Stimulated activated CD8-positive, alpha-beta memory T cell treated with anti-CD3 and anti-CD28 coated beads, Interleukin-7, amount 100 ng/mL, for 4 hours (primary cell): Measurements from ENCODE around the gene CD37.
"Not testable (repeated sequence)": the region's sequence is repeated elsewhere in the genome, so short reads cannot be mapped to it uniquely, and the experiment has no call there.

ENCODE experiments used
- DNase-seq, 2 donors: peaks; one replicate each; pipeline ENCODE4 v3.0.0-alpha.2; 2020; ENCODE audit warnings: low read depth in 2 of 2

The CD37 gene, protein sequence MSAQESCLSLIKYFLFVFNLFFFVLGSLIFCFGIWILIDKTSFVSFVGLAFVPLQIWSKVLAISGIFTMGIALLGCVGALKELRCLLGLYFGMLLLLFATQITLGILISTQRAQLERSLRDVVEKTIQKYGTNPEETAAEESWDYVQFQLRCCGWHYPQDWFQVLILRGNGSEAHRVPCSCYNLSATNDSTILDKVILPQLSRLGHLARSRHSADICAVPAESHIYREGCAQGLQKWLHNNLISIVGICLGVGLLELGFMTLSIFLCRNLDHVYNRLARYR

DNA sequence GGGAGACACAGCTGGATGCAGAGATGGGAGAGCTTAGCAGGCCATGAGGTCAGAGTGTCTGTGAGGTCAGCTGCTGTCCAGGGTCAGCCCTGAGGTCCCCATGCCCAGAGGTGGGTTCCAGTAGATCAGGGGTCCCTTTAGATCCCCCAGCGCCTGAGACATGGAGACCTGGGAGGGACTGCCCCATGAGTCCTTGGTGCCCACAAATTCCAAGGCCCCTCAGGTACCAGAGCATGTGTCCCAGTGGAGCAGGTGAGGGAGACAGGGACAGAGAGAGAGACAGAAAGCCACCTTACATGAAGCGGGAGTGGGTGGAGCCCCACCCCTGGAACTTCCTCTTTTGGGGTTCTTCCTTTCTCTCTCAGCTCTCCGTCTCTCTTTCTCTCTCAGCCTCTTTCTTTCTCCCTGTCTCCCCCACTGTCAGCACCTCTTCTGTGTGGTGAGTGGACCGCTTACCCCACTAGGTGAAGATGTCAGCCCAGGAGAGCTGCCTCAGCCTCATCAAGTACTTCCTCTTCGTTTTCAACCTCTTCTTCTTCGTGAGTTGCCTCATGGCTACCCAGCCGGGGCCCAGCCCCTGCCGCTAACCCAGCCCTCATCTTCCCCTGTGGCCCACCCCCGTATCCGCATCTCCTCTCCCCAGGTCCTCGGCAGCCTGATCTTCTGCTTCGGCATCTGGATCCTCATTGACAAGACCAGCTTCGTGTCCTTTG lies at the start of gene CD37:
Gene CD37, plus strand, starts transcription at position 336 of the 713 bp plus-strand sequence. Its CDS starts 135 bp downstream, at position 471.
- DNase-seq: peak in 1 of 2 donors; percentile 34

DNA sequence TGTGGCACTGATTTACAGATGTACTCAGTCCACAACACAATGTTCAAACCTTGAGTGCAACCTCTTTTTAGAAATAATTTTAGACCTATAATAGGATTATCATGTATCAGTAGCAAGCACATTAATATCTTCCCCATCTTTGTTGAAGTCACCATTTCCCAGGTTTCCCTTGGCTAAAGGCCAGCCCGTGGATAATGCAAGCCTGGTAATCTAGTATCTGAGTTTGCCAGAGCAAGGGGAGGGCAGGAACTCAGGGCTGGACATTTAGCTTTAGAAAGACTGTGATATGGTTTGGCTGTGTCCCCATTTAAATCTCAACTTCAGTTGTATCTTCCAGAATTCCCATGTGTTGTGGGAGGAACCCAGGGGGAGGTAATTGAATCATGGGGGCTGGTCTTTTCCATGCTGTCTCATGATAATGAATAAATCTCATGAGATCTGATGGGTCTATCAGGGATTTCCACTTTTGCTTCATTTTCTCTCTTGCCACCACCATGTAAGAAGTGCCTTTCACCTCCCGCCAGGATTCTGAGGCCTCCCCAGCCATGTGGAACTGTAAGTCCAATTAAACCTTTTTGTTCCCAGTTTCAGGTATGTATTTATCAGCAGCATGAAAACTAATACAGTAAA lies 48.0 kb upstream of the CD37 start:
- no peak for DNase-seq

DNA sequence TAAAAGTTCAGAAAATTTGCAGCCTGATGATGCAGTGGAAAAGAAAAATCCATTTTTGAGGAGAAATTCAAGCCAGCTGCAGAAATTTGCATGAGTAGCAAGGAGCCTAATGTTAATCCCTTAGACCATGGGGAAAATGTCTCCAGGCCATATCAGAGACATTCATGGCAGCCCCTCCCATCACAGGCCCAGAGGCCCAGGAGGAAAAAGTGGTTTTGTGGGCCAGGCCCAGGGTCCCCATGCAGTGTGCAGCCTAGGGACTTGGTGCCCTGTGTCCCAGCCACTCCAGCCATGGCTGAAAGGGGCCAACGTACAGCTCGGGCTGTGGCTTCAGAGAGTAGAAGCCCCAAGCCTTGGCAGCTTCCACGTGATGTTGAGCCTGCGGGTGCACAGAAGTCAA lies 47.0 kb upstream of the CD37 start:
- not testable (repeated sequence) for DNase-seq

DNA sequence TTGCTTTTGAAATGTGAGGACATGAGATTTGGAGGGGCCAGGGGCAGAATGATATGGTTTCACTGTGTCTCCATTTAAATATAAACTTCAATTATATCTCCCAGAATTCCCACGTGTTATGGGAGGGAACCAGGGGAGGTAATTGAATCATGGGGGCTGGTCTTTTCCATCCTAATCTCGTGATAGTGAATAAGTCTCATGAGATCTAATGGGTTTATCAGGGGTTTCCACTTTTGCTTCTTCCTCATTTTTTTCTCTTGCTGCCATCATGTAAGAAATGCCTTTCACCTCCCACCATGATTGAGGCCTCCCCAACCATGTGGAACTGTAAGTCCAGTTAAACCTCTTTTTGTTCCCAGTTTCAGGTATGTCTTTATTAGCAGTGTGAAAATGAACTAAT lies 45.9 kb upstream of the CD37 start:
- DNase-seq: not testable (repeated sequence)

DNA sequence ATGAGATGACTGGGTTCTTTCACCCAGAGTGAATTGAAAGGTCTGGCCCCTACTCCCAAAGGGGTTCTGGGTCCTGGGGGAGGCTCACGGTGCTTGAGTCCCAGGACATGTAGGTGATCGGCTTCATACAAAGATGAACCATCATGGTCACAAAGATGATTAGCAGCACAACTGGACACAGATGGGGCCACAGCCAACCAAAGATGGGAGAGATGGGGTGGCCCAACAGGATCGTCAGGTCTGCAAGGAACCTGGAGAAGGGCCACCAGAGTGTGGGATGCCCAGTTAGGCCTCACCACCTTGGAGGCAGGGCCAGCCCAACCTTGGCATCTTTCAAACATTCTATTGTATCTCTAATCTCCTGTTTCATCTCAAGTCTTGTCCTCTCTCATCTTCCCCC lies 44.7 kb upstream of the CD37 start:
- no peak for DNase-seq

DNA sequence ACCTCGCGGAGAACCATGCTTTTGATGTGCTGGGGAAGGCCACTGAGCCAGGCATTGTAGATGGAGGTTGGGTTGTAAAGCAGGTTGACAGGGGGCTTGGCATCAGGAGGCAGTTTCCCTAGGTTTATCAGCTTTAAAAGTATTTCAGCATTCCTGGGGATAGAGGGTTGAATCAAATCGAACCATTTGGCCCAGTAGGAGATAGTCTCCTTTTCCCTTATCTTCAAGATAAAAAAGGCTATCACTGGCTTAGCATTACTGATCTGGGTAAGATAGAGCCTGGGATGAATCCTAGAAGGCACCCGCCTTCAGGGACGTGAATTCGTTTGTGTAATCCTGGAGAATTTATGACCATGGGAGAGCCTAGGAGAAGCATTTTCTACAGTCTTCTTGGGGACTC lies 40.8 kb upstream of the CD37 start:
- DNase-seq: no peak

DNA sequence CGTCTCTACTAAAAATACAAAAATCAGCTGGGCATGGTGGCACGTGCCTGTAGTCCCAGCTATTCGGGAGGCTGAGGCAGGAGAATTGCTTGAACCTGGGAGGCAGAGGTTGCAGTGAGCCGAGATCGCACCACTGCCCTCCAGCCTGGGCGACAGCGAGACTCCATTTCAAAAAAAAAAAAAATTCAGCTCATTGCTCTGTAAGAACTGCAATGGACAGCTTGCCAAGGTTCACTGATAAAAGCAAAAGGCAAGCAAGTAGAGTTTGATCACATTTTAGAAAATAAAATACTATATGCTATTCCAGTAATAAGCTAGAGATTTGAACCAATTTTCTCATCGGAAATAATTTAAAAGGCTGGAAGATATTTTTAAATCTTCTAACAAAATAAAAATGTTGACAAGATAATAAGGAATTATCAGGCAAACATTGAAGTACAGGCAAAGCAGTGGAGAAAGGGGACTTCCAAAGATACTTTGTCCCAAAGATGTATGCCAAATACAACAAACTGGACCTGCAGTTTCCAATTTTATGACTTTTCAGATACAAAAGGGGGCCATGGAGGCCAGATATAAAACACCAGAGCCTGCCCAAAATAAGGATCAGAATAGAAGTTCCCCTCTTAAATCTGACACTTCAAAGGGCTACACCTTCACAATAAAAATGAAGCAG lies 39.9 kb upstream of the CD37 start:
- DNase-seq: no peak

DNA sequence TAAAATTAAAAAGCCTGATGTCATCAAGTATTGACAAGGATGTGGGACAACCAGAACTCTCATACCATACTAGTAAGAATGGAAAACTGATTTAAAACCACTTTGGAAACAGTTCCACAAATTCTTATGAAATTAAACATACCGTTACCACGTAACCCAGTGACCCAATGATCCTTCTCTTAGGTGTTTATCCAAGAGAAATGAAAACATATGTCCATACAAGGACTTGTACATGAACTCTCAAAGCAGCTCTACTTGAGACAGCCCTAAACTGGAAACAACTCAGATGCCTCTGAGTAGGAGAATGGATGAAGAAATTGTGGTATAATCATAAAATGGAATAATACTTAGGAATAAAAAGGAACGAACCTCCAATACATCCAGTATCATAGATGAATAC lies 37.8 kb upstream of the CD37 start:
- DNase-seq: no peak

DNA sequence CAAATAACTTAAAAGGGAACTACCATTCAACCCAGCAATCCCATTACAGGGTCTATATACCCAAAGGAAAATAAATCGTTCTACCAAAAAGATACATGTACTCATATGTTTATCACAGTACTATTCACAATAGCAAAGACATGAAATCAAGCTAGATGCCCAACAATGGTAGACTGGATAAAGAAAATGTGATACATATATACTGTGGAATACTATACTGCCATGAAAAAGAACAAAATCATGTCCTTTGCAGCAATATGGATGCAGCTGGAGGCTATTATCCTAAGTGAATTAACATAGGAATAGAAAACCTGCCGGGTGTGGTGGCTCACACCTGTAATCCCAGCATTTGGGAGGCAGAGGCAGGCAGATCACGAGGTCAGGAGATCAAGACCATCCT lies 36.6 kb upstream of the CD37 start:
- DNase-seq: not testable (repeated sequence)

DNA sequence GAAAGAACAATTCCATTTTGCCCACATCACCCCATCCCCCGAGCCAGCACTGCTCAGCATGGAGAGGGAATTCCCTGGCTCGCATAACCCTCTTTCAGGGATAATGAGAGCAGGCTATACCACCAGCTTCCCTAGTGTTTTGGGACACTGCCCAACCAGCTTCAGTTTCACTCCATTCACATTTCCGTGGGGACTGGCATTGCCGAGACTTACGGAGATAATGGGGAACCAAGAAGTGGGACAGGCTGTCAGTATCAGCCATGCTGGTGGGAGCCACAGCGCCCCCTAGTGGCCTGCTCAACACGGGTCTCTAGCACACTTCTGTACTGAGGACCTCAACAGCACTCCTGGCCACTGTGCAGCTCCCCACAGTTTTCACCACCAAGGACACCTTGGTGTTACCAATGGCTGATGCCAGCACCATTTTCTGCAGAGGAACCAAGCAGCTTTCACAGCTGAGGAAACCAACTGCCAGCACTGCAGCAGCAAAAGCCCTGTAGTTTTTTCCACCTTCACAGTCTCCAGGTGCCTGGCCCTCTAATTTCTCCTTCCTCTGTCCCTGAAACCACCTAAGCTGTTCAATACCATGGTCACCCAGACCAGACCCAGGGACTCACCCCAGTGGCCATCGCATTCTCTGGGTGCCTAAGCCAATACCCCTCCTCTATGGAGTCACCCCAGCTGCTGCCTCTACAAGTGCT lies 33.9 kb upstream of the CD37 start:
- peak; percentile 60 to 62 for DNase-seq

DNA sequence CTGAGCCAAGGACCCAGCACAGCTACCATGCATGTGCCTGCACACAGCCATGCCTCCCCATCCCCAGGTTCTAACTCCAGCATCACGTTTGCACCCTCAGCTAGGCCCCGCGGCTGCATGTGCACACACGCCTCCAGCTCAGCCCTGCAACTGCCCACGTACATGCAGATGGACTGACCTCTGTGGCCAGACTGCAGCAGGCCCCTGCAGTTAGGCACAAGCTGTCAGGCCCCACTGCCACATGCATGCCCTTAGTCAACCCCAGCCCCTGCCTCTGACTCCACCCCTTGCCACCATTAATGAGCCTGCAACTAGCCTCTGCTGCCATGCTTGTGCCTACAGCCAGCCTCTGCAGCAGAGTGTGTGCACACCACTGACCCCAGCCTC lies 33.3 kb upstream of the CD37 start:
- DNase-seq: no peak

DNA sequence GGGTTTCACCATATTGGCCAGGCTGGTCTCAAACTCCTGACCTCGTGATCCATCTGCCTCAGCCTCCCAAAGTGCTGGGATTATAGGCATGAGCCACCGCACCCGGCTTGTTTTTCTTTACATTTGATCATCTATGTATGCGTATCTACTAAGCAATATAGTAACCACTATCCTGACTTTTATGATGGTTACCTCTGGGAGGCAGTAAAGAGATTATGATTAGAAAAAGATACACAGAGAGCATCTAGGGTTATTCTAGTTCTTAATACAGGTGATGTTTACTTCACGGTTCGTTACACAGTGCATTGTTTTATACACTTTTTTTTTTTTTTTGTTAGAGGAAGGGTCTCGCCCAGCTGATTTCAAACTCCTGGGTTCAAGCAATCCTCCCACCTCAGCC lies 28.5 kb upstream of the CD37 start:
- DNase-seq: not testable (repeated sequence)

DNA sequence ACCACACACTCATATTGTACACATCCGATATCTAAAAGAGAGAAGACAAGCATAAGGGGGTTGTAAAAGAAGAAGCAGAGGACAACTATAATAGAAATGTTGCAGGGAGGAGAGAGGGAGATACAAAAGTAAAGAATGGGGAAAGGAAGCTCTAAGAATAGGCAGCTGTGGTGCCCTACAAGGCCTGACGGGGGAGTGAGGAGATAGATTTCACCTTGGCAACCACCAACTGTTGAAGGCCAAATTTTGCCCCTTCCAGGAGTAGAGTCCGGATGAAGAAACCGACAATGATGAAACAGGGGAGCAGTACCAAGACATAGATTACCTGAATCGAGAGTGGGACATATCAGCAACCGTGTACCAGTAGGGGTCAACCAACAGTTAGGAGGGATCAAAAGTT lies 26.1 kb upstream of the CD37 start:
- DNase-seq: no peak

DNA sequence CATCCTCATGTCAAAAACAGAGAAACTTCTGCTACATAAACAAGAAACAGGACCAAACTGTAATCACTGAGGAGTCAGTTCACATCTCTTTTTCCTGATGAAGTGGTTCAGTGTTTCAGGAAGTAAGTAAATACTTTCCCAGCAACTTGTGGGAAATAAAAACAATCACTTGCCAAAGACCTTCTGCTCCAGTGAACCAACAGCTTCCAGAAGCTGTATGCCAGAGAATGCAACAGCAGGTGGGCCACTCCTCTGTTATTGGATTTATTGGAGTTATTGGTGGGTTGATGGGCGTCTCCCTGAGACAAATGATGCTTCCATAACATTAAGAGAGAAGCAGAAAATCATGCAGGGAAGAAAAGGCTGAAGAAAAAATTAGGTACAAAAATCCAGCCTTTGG lies 20.1 kb upstream of the CD37 start:
- DNase-seq: no peak

DNA sequence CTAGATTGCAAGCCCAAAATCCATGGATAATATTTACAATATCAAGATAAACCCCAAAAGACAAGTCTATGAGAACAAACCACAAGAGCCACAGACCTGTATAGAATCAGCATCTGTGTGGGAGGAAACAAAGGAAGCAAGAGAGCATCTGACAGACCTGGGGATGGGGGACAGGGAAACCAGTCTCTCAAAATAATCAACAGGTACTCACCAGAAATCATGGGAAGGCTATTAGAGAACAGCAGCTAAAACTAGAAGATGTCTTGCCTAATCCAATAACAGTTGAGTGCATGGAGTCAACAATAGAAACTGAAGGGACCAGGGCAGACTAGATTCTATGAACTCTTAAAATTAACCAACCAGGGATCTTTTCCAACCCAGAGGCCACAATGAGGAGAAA lies 18.9 kb upstream of the CD37 start:
- DNase-seq: no peak

DNA sequence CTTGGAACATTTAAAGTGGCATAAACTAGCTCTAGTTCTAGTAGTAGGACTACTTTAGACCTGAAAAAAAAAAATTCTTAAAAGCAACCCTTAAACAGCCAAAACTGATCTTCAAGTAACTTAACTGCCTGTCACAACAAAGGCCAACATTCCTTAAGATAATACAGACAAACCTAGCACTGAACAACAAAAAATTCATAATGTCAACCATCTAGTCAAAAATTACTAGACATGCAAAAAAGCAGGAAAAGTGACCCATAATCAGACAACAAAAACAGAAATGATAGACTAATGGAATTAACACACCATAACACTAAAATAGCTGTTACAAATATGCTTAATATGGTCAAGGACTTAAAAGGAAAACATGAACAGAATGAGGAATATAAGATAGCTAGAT lies 16.9 kb upstream of the CD37 start:
- DNase-seq: no peak

DNA sequence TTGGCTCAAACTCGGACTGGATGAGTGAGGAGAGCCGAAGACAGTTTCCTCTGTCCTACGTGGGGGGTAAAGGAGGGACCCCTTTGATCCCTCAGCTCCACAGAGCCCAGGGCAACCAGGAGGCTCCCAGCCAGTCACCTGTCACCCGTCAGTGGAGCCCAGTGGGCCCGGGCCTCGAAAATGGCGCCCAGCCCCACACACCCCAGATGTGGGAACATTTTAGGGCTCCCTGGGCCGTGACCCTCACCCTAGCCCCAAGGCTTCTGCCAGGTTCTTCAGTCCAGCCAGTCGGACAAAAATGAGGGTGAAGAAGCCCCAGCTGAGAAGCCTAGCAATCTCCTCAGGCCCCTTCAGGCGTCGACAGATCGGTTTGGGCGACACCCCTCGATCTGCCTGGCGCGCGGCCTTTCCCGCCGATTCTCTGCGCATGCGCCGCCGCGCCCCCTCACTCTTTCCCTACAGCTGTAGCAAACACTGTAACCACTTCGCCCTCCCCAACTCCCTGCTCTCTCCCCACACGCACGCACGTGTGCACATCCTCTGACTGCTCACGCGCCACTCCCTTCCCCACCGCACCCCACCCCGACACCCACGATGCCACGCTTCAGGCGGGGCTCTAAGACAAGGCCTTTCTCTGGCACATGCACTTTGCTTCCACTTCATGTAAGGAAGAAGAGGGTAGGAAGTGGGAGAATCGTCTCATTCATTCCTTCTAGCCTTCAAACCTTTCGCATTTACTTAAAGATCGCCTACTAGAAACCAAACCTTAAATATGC lies 10.2 kb upstream of the CD37 start, which contains the start of gene SLC6A16:
Gene SLC6A16, minus strand, starts transcription at position 391 of the 776 bp plus-strand sequence. CDS start 13,844 bp downstream, outside the sequence.
- no peak for DNase-seq

DNA sequence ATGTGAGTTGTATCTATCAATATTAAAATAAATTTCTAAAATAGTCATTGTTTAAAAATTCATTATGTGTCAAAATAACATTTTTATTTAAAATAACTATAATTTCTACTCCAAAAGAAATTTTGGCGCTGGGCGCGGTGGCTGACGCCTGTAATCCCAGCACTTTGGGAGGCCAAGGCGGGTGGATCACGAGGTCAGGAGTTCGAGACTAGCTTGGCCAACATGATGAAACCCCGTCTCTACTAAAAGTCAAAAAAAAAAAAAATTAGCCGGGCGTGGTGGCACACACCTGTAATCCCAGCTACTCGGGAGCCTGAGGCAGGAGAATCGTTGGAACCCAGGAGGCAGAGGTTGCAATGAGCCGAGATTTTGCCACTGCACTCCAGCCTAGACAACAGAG lies 9.4 kb upstream of the CD37 start:
- not testable (repeated sequence) for DNase-seq

DNA sequence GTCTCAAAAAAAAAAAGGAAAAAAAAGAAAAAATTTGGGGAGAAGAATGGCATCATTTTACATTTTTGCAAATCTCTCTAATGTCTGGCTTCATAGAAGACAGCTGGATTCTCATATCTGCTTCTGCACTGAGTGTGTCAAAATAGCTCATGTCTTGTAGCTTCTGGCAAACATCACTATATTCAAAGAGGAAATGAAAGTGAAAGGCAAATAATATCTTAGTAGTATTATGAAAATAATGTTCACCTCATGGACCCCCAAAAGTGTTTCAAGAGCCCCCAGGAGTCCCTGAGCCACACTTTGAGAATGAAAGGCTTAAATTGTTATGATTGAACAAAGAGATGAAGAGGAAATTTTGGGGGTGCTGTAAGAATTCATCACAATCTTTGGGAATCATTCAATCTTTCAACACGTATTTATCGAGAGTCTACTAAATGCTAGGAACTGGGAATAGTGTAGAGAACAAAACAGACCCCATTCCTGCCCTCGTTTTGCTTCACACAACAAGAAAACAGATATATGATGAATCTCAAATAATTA lies 9.0 kb upstream of the CD37 start:
- DNase-seq: no peak

DNA sequence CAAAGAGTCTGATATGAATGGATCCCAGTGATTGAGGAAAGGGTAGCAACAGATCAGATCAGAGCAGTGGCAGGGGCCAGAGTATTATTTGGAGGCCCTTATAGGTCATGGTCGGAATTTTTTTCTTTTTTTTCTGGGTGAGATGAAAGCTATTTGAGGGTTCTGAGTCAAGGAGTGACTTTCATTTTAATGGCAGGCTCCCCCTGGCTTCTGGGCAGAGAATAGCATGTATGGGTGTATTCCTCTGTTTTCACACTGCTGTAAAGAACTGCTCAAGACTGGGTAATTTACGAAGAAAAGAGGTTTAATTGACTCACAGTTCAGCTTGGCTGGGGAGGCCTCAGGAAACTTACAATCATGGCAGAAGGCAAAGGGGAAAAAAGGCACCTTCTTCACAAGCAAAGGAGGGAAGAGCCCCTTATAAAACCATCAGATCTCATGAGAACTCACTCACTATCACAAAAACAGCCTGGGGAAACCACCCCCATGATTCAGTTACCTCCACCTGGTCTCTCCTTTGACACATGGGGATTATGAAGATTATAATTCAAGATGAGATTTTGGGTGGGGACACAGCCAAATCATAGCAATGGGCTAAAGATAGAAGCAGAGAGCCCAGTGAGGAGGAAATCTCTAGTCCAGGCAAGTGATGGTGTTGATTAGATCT lies 7.2 kb upstream of the CD37 start:
- DNase-seq: no peak
